HepG2 (cell line): ENCODE results near the gene POC1B. TPM values are rescaled to one million over a fixed set of nuclear protein-coding genes. Genes with fewer than 3 reads are reported as not detected.

Experiments used
- ATAC-seq: fragments of 200-7000 bp; cut with Tn5 transposase; 3 replicates; pipeline ENCODE4 v1.9.1; 2020; ENCODE audit warnings: mild to moderate bottlenecking, moderate library complexity
- BruUV-seq: library from RNA; stranded (reverse); fragments of 400-500 nt; replicated peaks from 2 replicates; lab custom pipeline; 2021; lab: Mats Ljungman, UMichigan
- CTCF ChIA-PET: fragments of 300-600 bp; formaldehyde crosslinking; extraction: SDS; loops from one replicate; lab custom pipeline; 2021; ENCODE audit warnings: low total read pairs, inconsistent platforms, low intra/inter-chr PET ratio; lab: Yijun Ruan, JAX
- POLR2A ChIA-PET: fragments of 350-600 bp; sonication (Branson Sonifier 250); formaldehyde crosslinking; loops from one replicate; lab custom pipeline; 2020; ENCODE audit warnings: antibody characterized with exemption, inconsistent platforms; lab: Yijun Ruan, JAX
- DNase-seq: peaks from one replicate; pipeline ENCODE4 v3.0.0-alpha.2; 2015; ENCODE audit warnings: low spot score
- FAIRE-seq: peaks from 3 replicates; lab custom pipeline; 2011; peaks lifted over from hg19 to GRCh38; lab: Jason Lieb, UNC
- H2AFZ ChIP-seq: one replicate; pipeline ENCODE4 v1.6.1; 2011; ENCODE audit warnings: low read length, inconsistent platforms
- H3K27ac ChIP-seq: fragments of 300-600 bp; 3 replicates; pipeline ENCODE4 v1.8.0; 2011; ENCODE audit warnings: mixed run types, mild to moderate bottlenecking, mixed read lengths, low read length, inconsistent platforms; ENCODE audit not compliant: insufficient read depth; ENCODE audit errors: extremely low read length
- H3K27me3 ChIP-seq, 2 experiments: fragments of 200-600 bp in 1 of 2; 2 replicates in 1 of 2; 3 replicates in 1 of 2; pipeline versions ENCODE4 v1.6.0 to v1.8.0; 2011; ENCODE audit warnings: low read length in 2 of 2, mild to moderate bottlenecking in 2 of 2, moderate library complexity in 2 of 2, inconsistent platforms in 1 of 2; ENCODE audit not compliant: insufficient read depth in 2 of 2, control insufficient read depth in 1 of 2
- H3K36me3 ChIP-seq, 2 experiments: fragments of 200-600 bp in 1 of 2; replicated peaks in 1 of 2; 2 replicates in 1 of 2; 3 replicates in 1 of 2; pipeline versions ENCODE4 v1.5.1 to v1.8.0; 2011; ENCODE audit warnings: low read length in 2 of 2, inconsistent platforms in 1 of 2; ENCODE audit not compliant: insufficient read depth in 2 of 2, control insufficient read depth in 1 of 2
- H3K4me1 ChIP-seq: 2 replicates; pipeline ENCODE4 v1.5.1; 2012; ENCODE audit warnings: low read length, inconsistent platforms; ENCODE audit not compliant: insufficient read depth
- H3K4me2 ChIP-seq: 2 replicates; pipeline ENCODE4 v1.6.0; 2011; ENCODE audit warnings: low read depth, low read length, inconsistent platforms
- H3K4me3 ChIP-seq, 3 experiments: fragments of 200-600 bp in 1 of 3; sonication (generic), shearing (Covaris generic) in 1 of 3; replicated peaks in 1 of 3; 2 replicates each; pipeline ENCODE4 v1.5.1; 2011 to 2016; ENCODE audit warnings: low read length in 3 of 3, inconsistent platforms in 2 of 3, low read depth in 2 of 3, mild to moderate bottlenecking in 2 of 3, control low read depth in 1 of 3, mixed read lengths in 1 of 3; ENCODE audit not compliant: insufficient read depth in 1 of 3
- H3K79me2 ChIP-seq: one replicate; pipeline ENCODE4 v1.6.1; 2011; ENCODE audit warnings: low read length, inconsistent platforms; ENCODE audit not compliant: insufficient read depth
- H3K9ac ChIP-seq: 2 replicates; pipeline ENCODE4 v1.6.0; 2011; ENCODE audit warnings: mild to moderate bottlenecking, low read depth, low read length, inconsistent platforms; ENCODE audit not compliant: insufficient read depth
- H3K9me3 ChIP-seq: 2 replicates; pipeline ENCODE4 v1.5.1; 2012; ENCODE audit warnings: mild to moderate bottlenecking, low read length
- H4K20me1 ChIP-seq: 2 replicates; pipeline ENCODE4 v1.6.0; 2011; ENCODE audit warnings: inconsistent platforms, mild to moderate bottlenecking, low read length, moderate library complexity; ENCODE audit not compliant: insufficient read depth
- CHD2 ChIP-seq: IDR thresholded peaks from 2 replicates; pipeline ENCODE4 v1.6.1; 2011; ENCODE audit warnings: low read depth, low read length, improper control_type of control experiment
- DZIP1 ChIP-seq: sonication (generic); formaldehyde crosslinking; IDR thresholded peaks from 2 replicates; pipeline ENCODE4 v1.5.0; 2020; ENCODE audit warnings: mild to moderate bottlenecking, missing genetic modification reagents
- ETS1 ChIP-seq: sonication (generic); formaldehyde crosslinking; IDR thresholded peaks from 2 replicates; pipeline ENCODE4 v1.4.0; 2020; ENCODE audit warnings: missing genetic modification reagents
- JDP2 ChIP-seq: sonication (generic); formaldehyde crosslinking; IDR thresholded peaks from 2 replicates; pipeline ENCODE4 v1.8.1; 2022; ENCODE audit warnings: missing genetic modification reagents, borderline replicate concordance
- PLSCR1 ChIP-seq: sonication (generic); formaldehyde crosslinking; IDR thresholded peaks from 2 replicates; pipeline ENCODE4 v1.5.0; 2020; ENCODE audit warnings: missing genetic modification reagents, mild to moderate bottlenecking, borderline replicate concordance
- SMARCE1 ChIP-seq: fragments of 450-650 bp; IDR thresholded peaks from 2 replicates; pipeline ENCODE4 v1.6.1; 2017; ENCODE audit warnings: borderline replicate concordance
- ZBTB3 ChIP-seq: sonication (generic); formaldehyde crosslinking; IDR thresholded peaks from 2 replicates; pipeline ENCODE4 v1.4.0; 2020; ENCODE audit warnings: low read depth, mild to moderate bottlenecking, moderate library complexity, missing genetic modification reagents, borderline replicate concordance
- ZBTB43 ChIP-seq: sonication (generic); formaldehyde crosslinking; conservative IDR thresholded peaks from 2 replicates; pipeline ENCODE4 v1.4.0; 2020; ENCODE audit warnings: missing genetic modification reagents
- ZNF18 ChIP-seq: sonication (generic); formaldehyde crosslinking; IDR thresholded peaks from 2 replicates; pipeline ENCODE4 v1.8.0; 2022; ENCODE audit warnings: mild to moderate bottlenecking, missing genetic modification reagents; ENCODE audit not compliant: insufficient replicate concordance
- ZNF331 ChIP-seq: sonication (generic); formaldehyde crosslinking; IDR thresholded peaks from 2 replicates; pipeline ENCODE4 v1.4.0; 2020; ENCODE audit warnings: missing genetic modification reagents
- ZNF441 ChIP-seq: sonication (generic); formaldehyde crosslinking; IDR thresholded peaks from 2 replicates; pipeline ENCODE4 v1.7.0; 2021; ENCODE audit warnings: missing genetic modification reagents, borderline replicate concordance
- ZNF513 ChIP-seq: sonication (generic); formaldehyde crosslinking; conservative IDR thresholded peaks from 2 replicates; pipeline ENCODE4 v1.5.0; 2020; ENCODE audit warnings: missing genetic modification reagents
- ZNF563 ChIP-seq: sonication (generic); formaldehyde crosslinking; IDR thresholded peaks from 2 replicates; pipeline ENCODE4 v1.8.0; 2022; ENCODE audit warnings: mild to moderate bottlenecking, moderate library complexity, missing genetic modification reagents
- WGBS: methylation state at CpG from one replicate; pipeline ENCODE4 v1.1.6; 2017; ENCODE audit warnings: low lambda C conversion rate; 5-methylcytosine and 5-hydroxymethylcytosine counted together
- in situ Hi-C: cut with HindIII; loops from 2 replicates; pipeline ENCODE4 v1.10.0; 2017; ENCODE audit warnings: low pct_unique_long_range_greater_than_20kb; ENCODE audit not compliant: extremely low pct_ligation_motif_present
- intact Hi-C: fragments of 100-400 bp; cut with micrococcal nuclease; formaldehyde crosslinking; loops from one replicate; pipeline ENCODE4 v1.10.0; 2022; ENCODE audit not compliant: unreplicated experiment
- polyA plus RNA-seq, 8 experiments: library from polyadenylated mRNA; depleted of rRNA in 3 of 8; stranded (reverse) in 7 of 8; unstranded in 1 of 8; fragments of >200 nt; fragmentation: Illumina TruSeq in 4 of 8; extraction: Trizol in 4 of 8; gene quantifications; 2 replicates each; pipeline versions ENCODE4 v1.2.1 to v1.2.3, GENCODE V29; 2011 to 2016; ENCODE audit warnings: low read depth in 4 of 8, missing spikeins in 1 of 8, mixed read lengths in 1 of 8; ENCODE audit not compliant: insufficient read depth in 1 of 8
- total RNA-seq, 5 experiments: library from RNA; depleted of rRNA; stranded (reverse); fragments of >200 nt; fragmentation: Illumina TruSeq; extraction: Trizol; gene quantifications; 2 replicates each; pipeline ENCODE4 v1.2.3, GENCODE V29; 2016; ENCODE audit warnings: low read depth in 1 of 5

The POC1B gene
- total and polyA plus RNA-seq, 2 of the 13 experiments (the other 11 are each of a cell fraction or from before 2014, with no cell fraction given), result 9.3 to 11.0 TPM

GRCh38 chr12:89538897-89539296, 13.1 kb upstream of the POC1B start (continued):
- TF ChIP-seq SMARCE1, result no peak
- no peak for TF ChIP-seq PLSCR1 (CRISPR knock-in tag)
- no peak for TF ChIP-seq ZNF513 (CRISPR knock-in tag)
- TF ChIP-seq ZNF331 (CRISPR knock-in tag), result 0 out of 2 replicates have a peak, but pooled peaks have one; percentile 16
- no peak for TF ChIP-seq DZIP1
- no peak for TF ChIP-seq CHD2
- TF ChIP-seq ZNF441 (CRISPR knock-in tag), result no peak

- Histone ChIP-seq H3K27ac (no peak overlapping the region), H3K4me2 (no peak overlapping the region), H3K79me2 (no peaks in the 10 kb centered on the region), H4K20me1 (no peaks in the 10 kb centered on the region), H3K4me1 (peaks cover 21% of the 10 kb centered on the region), H3K27me3 (no peaks in the 10 kb centered on the region), H3K9me3 (no peaks in the 10 kb centered on the region), H3K4me3 (no peak overlapping the region), H3K9ac (no peak overlapping the region), H2AFZ (no peak overlapping the region), H3K36me3 (no peaks in the 10 kb centered on the region)
- no peak for ATAC-seq
- FAIRE-seq, result no peak
- no TSS peak for BruUV-seq
- no peak for DNase-seq
- ChIA-PET CTCF (no interaction called here), POLR2A (no interaction called here)
- WGBS, result 23% methylated on average over 3 of the region's 3 CpGs
- intact Hi-C loops (no loop called here), in situ Hi-C loops (loop anchor here (25.0 kb wide), 1 partner anchor 425 kb away; no protein-coding TSS in a partner anchor)
- TF ChIP-seq ETS1 (CRISPR knock-in tag), result no peak
- no peak for TF ChIP-seq JDP2 (CRISPR knock-in tag)
- no peak for TF ChIP-seq ZBTB43 (CRISPR knock-in tag)
- no peak for TF ChIP-seq ZNF563 (CRISPR knock-in tag)
- no peak for TF ChIP-seq ZNF18
- TF ChIP-seq ZBTB3, result no peak
Measured at GRCh38 chr12:89537389-89537788, 11.5 kb upstream of the POC1B start.
